Breast epithelium (tissue), 3 donors: Measurements from ENCODE around the gene IFNA7.
"Not testable (repeated sequence)": the region's sequence is repeated elsewhere in the genome, so short reads cannot be mapped to it uniquely, and the experiment has no call there.

ENCODE experiments used
- CTCF ChIP-seq, 3 donors: fragments of 450-650 bp; IDR thresholded peaks; one replicate each; pipeline ENCODE4 v1.5.1; 2016 to 2017; ENCODE audit warnings: antibody characterized with exemption in 3 of 3, mild to moderate bottlenecking in 3 of 3, moderate library complexity in 3 of 3
- POLR2A ChIP-seq: fragments of 450-650 bp; IDR thresholded peaks from one replicate; pipeline ENCODE4 v1.6.1; 2016; ENCODE audit warnings: antibody characterized with exemption, mild to moderate bottlenecking, moderate library complexity

DNA sequence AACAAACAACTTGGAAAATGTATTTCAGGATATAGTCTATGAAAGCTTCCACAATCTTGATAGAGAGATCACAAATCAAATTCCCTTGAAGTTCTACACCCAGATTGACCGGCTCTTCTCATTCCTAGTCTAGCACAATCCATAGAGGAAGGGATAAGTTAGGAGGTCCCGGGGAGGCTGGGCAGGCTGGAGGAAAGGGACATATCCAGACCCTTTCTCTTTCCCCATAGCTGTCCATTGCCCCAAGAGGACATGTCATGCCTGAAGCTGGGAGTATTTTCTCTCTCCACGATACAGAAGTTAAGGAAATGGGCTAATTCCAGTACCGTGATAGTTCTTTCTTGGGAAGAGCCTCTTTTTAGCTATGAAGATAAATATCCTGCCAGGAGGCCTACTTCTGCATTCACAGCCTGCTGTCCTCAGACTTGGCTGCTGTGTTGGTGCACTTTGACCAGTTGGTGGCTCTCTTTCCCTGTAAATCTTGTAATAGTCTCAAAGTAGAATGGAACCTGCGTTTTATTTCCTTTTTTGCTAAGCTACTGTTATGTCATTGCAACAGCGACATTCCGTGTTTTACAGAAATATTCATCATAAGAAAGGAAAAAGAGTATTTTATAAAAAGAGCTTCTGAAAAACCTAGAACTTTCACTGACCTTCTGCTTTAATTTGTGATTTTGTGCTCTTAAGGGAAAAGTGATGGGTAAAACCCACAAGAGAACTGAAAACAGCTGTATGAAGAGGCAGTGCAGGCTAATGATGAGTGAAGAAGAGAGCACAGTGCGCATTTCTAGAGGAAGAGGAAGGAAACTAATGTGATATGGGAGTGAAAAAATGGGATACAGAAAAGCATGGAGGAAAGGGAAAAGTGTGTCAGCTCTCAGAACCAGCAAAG, 33.7 kb upstream of the IFNA7 start:
- peak in 2 of 3 donors; percentile 22 to 34 for TF ChIP-seq CTCF (IDR thresholded peaks at IDR 0.05)
- not testable (repeated sequence) for TF ChIP-seq POLR2A
